HL-60 (cell line): ENCODE measurements around the gene ARHGEF1.

Experiments
- DNase-seq, 2 experiments: peaks; one replicate each; pipeline ENCODE4 v3.0.0-alpha.2; 2010 to 2020; ENCODE audit warnings: low read depth in 1 of 2, low spot score in 1 of 2
- H3K27ac ChIP-seq: fragments of 250-450 bp; sonication (Bioruptor Pico); replicated peaks from 2 replicates; pipeline ENCODE4 v1.5.1; 2020; ENCODE audit warnings: mild to moderate bottlenecking, moderate library complexity
- H3K27me3 ChIP-seq: fragments of 250-450 bp; sonication (Bioruptor Pico); 2 replicates; pipeline ENCODE4 v1.5.1; 2021; ENCODE audit warnings: mild to moderate bottlenecking, moderate library complexity; ENCODE audit not compliant: insufficient read depth, poor library complexity, severe bottlenecking
- H3K4me3 ChIP-seq: replicated peaks from 2 replicates; pipeline ENCODE4 v1.5.1; 2011; ENCODE audit warnings: mild to moderate bottlenecking, control low read depth, low read length; ENCODE audit not compliant: insufficient read depth
- GABPA ChIP-seq: IDR thresholded peaks from 2 replicates; pipeline ENCODE4 v1.6.1; 2012; ENCODE audit warnings: low read depth
- POLR2AphosphoS5 ChIP-seq: IDR thresholded peaks from 2 replicates; pipeline ENCODE4 v1.6.1; 2012; ENCODE audit warnings: low read depth
- SPI1 ChIP-seq: IDR thresholded peaks from 2 replicates; pipeline ENCODE4 v1.6.1; 2012; ENCODE audit warnings: low read depth, mild to moderate bottlenecking, borderline replicate concordance
- TF ChIP-seq, protein P1 (sequence below): IDR thresholded peaks from one replicate; pipeline ENCODE4 v1.5.1; 2011; ENCODE audit warnings: low read length, control low read depth, inconsistent platforms; ENCODE audit not compliant: insufficient read depth
- TF ChIP-seq, protein P2 (sequence below): IDR thresholded peaks from 2 replicates; pipeline ENCODE4 v1.6.1; 2012; ENCODE audit warnings: low read depth; ENCODE audit not compliant: insufficient replicate concordance

The ARHGEF1 gene

DNA sequence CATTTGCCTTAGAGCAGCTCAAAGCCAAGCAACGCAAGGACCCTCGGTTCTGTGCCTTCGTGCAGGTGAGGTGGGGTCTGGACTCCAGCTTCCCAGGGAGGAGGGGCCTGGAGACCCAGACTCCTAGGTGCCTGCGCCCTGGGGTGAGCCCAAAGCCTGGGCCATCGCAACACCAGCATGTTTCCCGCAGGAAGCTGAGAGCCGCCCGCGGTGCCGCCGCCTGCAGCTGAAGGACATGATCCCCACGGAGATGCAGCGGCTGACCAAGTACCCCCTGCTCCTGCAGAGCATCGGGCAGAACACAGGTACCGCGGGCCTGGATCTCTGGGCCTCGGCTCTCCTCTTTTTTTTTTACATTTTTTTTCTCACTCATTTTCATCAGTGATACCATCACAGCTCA lies 19.6 kb downstream of the ARHGEF1 start:
- no peak for DNase-seq
- TF ChIP-seq SPI1 = no peak
- TF ChIP-seq GABPA = no peak
- TF ChIP-seq, protein P1, sequence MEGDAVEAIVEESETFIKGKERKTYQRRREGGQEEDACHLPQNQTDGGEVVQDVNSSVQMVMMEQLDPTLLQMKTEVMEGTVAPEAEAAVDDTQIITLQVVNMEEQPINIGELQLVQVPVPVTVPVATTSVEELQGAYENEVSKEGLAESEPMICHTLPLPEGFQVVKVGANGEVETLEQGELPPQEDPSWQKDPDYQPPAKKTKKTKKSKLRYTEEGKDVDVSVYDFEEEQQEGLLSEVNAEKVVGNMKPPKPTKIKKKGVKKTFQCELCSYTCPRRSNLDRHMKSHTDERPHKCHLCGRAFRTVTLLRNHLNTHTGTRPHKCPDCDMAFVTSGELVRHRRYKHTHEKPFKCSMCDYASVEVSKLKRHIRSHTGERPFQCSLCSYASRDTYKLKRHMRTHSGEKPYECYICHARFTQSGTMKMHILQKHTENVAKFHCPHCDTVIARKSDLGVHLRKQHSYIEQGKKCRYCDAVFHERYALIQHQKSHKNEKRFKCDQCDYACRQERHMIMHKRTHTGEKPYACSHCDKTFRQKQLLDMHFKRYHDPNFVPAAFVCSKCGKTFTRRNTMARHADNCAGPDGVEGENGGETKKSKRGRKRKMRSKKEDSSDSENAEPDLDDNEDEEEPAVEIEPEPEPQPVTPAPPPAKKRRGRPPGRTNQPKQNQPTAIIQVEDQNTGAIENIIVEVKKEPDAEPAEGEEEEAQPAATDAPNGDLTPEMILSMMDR = no peak
- TF ChIP-seq, protein P2, sequence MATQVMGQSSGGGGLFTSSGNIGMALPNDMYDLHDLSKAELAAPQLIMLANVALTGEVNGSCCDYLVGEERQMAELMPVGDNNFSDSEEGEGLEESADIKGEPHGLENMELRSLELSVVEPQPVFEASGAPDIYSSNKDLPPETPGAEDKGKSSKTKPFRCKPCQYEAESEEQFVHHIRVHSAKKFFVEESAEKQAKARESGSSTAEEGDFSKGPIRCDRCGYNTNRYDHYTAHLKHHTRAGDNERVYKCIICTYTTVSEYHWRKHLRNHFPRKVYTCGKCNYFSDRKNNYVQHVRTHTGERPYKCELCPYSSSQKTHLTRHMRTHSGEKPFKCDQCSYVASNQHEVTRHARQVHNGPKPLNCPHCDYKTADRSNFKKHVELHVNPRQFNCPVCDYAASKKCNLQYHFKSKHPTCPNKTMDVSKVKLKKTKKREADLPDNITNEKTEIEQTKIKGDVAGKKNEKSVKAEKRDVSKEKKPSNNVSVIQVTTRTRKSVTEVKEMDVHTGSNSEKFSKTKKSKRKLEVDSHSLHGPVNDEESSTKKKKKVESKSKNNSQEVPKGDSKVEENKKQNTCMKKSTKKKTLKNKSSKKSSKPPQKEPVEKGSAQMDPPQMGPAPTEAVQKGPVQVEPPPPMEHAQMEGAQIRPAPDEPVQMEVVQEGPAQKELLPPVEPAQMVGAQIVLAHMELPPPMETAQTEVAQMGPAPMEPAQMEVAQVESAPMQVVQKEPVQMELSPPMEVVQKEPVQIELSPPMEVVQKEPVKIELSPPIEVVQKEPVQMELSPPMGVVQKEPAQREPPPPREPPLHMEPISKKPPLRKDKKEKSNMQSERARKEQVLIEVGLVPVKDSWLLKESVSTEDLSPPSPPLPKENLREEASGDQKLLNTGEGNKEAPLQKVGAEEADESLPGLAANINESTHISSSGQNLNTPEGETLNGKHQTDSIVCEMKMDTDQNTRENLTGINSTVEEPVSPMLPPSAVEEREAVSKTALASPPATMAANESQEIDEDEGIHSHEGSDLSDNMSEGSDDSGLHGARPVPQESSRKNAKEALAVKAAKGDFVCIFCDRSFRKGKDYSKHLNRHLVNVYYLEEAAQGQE = no peak
- TF ChIP-seq POLR2AphosphoS5 = no peak

DNA sequence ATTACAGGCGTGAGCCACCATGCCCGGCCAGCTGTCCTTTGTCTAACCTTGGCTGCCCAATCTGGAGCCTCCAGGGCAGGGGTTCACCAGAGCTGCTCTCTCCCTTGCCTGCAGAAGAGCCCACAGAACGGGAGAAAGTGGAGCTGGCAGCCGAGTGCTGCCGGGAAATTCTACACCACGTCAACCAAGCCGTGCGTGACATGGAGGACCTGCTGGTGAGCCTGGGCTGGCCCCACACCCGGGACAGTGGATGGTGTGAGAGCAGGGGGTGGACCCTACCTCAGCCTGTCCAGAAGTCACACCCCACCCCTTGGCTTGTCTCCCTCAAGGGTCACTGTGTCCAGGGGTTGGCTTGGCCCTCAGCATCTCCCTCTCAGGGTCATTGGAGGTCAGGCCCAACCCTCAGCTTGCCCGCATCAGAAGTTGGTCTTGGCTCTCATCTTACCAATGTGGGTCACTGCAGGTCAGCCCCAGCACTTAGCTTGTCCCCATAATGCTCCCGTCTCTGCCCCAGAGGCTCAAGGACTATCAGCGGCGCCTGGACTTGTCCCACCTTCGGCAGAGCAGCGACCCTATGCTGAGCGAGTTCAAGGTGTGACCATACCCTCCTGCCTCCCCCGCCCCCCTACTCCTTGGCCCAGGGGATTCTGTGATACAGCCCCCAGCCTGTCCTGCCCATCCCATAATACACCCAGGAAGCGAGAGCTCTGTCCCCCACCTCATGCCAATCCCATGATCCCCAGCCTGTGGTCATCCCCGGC lies 20.4 kb downstream of the ARHGEF1 start:
- Histone ChIP-seq H3K27ac (no peak overlapping the region), H3K27me3 (no peaks in the 10 kb centered on the region), H3K4me3 (no peak overlapping the region)
- no peak for DNase-seq
- TF ChIP-seq POLR2AphosphoS5 (no peak), SPI1 (no peak), GABPA (no peak)
- TF ChIP-seq, protein P1 = no peak
- TF ChIP-seq, protein P2 = no peak

More for the DNA sequence above, 19.6 kb downstream of the ARHGEF1 start:
- Histone ChIP-seq H3K27me3 (no peaks in the 10 kb centered on the region), H3K4me3 (no peak overlapping the region), H3K27ac (no peak overlapping the region)

DNA sequence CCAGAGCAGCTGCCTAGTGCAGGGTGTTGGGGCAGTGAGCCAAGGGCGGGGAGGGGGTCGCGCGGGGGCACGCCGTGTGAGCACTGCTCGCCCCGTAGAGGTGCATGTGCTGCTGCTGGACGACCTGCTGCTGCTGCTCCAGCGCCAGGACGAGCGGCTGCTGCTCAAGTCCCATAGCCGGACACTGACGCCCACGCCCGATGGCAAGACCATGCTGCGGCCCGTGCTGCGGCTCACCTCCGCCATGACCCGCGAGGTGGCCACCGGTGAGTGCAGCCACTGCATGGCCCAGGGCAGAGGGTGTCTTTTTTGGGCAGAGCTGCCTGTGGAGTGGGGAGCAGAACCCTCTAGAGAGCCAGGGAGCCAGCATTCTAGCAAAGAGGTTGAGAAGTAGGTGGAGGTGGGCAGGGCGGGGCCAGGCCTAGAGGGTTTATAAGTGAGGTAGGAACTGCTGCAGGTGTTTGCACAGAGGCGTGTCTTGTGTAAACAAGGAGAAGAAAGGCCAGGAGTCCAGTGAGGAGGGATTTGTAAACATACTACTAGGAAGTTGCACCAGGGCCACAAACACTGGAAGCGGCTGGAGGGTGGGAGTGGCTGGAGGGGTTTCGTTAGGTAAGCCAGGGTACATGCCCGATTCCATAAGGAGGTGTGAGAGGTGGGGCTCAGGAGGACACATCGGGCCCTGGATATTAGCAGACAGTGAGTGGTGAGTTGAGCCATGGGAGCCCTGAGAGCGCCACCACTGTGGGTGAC lies 21.3 kb downstream of the ARHGEF1 start:
- Histone ChIP-seq H3K27ac (no peak overlapping the region), H3K27me3 (no peaks in the 10 kb centered on the region), H3K4me3 (no peak overlapping the region)
- TF ChIP-seq, protein P1 = no peak
- TF ChIP-seq, protein P2 = no peak
- no peak for TF ChIP-seq SPI1
- DNase-seq = no peak
